Nephron progenitor cell (in vitro differentiated cells): ENCODE results near the gene IGHMBP2.

ENCODE experiments used
- DNase-seq: peaks from one replicate; pipeline ENCODE4 v3.0.0; 2021
- H3K27ac Mint-ChIP-seq: 2 replicates; pipeline ENCODE4 v1.8.0; 2021; ENCODE audit warnings: mild to moderate bottlenecking, moderate library complexity, mixed read lengths
- H3K27me3 Mint-ChIP-seq: 2 replicates; pipeline ENCODE4 v1.8.0; 2021; ENCODE audit warnings: mild to moderate bottlenecking, low read depth, mixed read lengths; ENCODE audit not compliant: poor library complexity
- H3K36me3 Mint-ChIP-seq: 2 replicates; pipeline ENCODE4 v1.8.0; 2021; ENCODE audit warnings: low read depth, mixed read lengths
- H3K4me1 Mint-ChIP-seq: 2 replicates; pipeline ENCODE4 v1.8.0; 2021; ENCODE audit warnings: mixed read lengths
- H3K4me3 Mint-ChIP-seq: 2 replicates; pipeline ENCODE4 v1.8.0; 2021; ENCODE audit warnings: mild to moderate bottlenecking, moderate library complexity, mixed read lengths
- H3K9me3 Mint-ChIP-seq: 2 replicates; pipeline ENCODE4 v1.8.0; 2021; ENCODE audit warnings: mild to moderate bottlenecking, moderate library complexity, mixed read lengths
- CTCF ChIP-seq: fragments of 200-600 bp; sonication (generic); IDR thresholded peaks from 2 replicates; pipeline ENCODE4 v1.5.0; 2021; ENCODE audit warnings: antibody characterized with exemption

Gene IGHMBP2

GRCh38 chr11:68963779-68964178, 60.1 kb downstream of the IGHMBP2 start:
- Mint-ChIP-seq H3K4me3 (no peak overlapping the region), H3K9me3 (peaks cover 11% of the 10 kb centered on the region), H3K4me1 (no peaks in the 10 kb centered on the region), H3K27ac (no peak overlapping the region), H3K36me3 (no peaks in the 10 kb centered on the region), H3K27me3 (peaks cover 5% of the 10 kb centered on the region)
- no peak for DNase-seq
- TF ChIP-seq CTCF, result no peak

GRCh38 chr11:68965901-68966853, 62.5 kb downstream of the IGHMBP2 start:
- Mint-ChIP-seq H3K36me3 (no peaks in the 10 kb centered on the region), H3K9me3 (peaks cover 11% of the 10 kb centered on the region), H3K27me3 (peaks cover 7% of the 10 kb centered on the region), H3K4me3 (no peak overlapping the region), H3K27ac (no peak overlapping the region), H3K4me1 (no peaks in the 10 kb centered on the region)
- DNase-seq, result no peak
- no peak for TF ChIP-seq CTCF

DNA sequence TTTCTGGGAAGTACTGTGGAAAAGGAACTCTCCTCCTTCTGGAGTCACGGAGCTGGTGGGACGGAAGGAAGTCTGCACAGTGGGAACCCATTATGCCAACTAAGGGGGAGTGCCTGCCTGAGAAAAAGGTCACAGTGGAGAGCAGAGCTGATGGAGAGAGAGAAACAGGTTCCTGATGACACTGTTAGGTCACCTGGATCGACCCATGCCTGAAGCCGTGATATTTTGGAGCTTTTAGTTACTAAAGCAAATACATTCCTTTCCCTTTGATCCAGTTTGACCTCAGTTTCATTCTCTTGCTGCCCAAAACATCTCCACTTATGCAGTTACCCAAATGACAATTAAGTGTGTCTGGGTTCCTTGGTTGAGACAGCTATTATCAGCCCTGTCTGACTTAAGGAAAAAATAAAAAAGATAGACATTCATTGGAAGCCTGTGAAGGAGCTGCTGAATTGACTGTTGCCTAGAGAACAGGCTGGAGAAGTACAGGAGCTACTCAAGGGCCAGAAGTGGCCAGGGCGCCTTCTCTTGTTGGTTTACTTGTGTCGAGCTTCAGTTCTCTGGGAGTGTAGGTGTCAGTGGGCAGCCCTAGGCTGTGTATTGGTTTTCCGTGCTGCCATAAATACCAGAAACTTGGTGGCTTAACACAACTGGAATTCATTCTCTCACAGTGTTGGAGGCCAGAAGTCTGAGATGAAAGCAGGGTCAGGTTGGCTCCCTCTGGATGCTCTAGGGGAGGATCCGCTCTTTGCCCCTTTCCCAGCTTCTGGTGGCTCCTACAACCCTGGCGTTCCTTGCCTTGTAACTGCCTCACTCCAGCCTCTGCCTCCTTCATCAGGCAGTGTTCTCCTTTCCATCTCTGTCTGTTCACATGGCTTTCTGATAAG, 63.4 kb downstream of the IGHMBP2 start:
- Mint-ChIP-seq H3K27me3 (peaks cover 4% of the 10 kb centered on the region), H3K4me3 (no peak overlapping the region), H3K36me3 (no peaks in the 10 kb centered on the region), H3K9me3 (peaks cover 11% of the 10 kb centered on the region), H3K27ac (no peak overlapping the region), H3K4me1 (no peaks in the 10 kb centered on the region)
- DNase-seq, result no peak
- no peak for TF ChIP-seq CTCF

DNA sequence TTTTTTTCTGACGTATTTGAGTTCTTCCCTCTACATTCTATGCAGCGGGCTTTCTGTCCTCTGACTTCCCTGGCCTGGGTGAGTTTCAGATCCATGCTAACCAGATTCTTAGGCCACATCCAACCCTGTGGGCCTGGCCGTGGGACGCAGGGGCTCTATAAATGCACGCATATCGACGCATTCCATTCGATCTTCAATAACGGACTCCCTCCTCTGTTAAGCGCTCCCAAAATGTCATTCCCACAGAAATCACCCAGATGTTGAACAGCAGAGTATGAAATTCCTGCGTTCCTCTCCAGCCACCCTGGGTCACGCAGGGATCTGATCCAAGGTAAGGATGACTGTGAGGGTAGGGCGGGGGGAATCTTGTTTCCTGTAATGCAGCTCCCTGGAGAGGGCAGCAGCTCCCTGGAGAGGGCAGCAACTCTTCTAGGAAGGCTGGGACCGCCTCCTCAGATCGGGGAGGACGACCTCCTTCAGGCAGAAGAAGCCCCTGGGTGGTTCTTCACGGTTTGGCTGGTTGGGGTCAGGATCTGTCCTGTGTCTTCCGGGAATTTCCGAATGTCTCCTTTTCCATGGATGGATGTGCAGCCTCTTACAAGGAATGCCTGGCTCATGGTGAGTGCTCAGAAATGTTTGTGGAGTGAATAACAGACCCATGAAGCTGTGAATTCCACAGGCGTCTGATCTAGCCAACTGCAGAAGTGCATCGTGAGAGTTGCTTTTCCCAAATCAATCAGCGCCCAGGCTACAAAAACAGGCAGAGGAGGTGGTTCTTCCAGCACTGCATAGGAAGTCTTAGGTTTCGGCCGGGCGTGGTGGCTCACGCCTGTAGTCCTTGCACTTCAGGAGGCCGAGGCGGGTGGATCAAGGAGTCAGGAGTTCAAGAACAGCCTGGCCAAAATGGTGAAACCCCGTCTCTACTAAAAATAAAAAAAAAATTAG, 64.9 kb downstream of the IGHMBP2 start:
- no peak for DNase-seq
- Mint-ChIP-seq H3K4me3 (no peak overlapping the region), H3K9me3 (peaks cover 11% of the 10 kb centered on the region), H3K36me3 (no peaks in the 10 kb centered on the region), H3K4me1 (no peaks in the 10 kb centered on the region), H3K27ac (no peak overlapping the region), H3K27me3 (peaks cover 10% of the 10 kb centered on the region)
- no peak for TF ChIP-seq CTCF

DNA sequence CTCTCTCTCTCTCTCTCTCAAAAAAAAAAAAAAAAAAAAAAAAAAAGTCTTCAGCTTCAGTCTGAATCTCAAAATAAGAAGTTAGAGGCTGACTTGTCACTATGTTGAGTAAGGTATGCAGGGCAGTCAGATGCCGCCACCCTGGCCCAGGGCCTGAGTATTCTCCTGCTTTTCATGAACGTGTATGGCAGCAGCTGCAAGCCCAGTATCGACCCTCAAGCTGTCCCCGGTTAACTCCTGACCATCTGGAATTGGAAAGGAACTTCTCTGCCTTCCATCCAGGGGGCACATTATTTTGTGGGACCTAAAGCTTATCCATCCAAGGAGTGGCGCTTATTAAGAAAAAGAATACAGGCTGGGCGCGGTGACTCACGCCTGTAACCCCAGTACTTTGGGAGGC, 65.7 kb downstream of the IGHMBP2 start:
- Mint-ChIP-seq H3K36me3 (no peaks in the 10 kb centered on the region), H3K27me3 (peaks cover 10% of the 10 kb centered on the region), H3K4me3 (no peak overlapping the region), H3K27ac (no peak overlapping the region), H3K4me1 (no peaks in the 10 kb centered on the region), H3K9me3 (peaks cover 8% of the 10 kb centered on the region)
- no peak for DNase-seq
- no peak for TF ChIP-seq CTCF
